Measurements from ENCODE around the gene MAN1C1.

MAN1C1 gene

DNA sequence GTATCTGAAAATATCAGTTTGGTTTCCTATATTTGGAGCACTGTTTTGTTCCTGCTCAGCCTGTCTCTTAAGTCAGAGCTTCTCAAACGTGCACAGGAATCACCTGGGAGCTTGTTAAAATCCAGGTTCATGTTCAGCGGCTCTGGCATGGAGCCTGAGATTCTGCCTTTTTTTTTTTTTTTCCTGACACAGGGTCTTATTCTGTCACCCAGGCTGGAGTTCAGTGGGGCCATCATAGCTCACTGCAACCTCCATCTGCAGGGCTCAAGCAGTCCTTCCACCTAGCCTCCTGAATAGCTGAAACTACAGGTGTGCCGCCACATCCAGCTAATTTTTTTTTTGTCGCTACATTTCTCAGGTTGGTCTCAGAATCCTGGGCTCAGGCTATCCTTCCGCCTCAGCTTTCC lies 171.2 kb downstream of the MAN1C1 start:
- no peak for DNase-seq

DNA sequence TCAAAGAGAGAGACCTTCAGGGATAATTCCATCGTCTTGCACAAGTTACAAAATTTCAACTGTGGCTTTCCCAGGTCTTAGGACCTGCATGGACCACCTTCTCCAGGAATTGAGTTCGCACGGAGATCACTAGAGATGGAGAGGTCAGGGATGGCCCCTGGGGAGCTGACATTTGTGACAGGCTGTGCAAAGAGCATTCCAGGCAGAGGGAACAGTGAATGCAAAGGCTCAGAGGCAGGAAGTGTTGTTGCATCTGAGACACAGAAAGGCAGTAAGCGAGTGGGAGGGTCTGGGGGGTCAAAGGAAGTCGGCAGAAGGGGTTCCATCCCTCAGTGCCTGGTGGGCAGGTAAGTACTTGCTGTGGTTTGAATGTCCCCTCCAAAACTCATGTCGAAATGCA lies 173.9 kb downstream of the MAN1C1 start:
- no peak for DNase-seq

DNA sequence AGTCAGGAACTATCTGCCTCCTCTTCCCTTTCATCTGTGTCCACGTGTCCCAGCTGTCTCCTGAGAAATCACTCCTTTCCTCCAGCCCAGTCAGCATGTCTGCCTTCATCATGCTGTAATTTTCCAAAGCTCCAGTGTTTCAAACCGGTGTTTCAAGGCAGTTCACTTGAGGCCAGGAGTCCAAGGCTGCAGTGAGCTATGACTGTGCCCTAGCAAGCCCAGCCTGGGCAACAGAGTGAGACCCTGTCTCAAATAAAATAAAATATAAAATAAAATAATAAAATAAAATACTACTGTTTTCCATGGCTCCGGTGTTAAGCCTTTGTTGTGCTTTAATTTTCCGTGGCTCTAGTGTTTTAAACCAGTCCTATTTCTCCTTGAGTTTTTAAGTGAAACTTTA lies 175.5 kb downstream of the MAN1C1 start:
- no peak for DNase-seq

DNA sequence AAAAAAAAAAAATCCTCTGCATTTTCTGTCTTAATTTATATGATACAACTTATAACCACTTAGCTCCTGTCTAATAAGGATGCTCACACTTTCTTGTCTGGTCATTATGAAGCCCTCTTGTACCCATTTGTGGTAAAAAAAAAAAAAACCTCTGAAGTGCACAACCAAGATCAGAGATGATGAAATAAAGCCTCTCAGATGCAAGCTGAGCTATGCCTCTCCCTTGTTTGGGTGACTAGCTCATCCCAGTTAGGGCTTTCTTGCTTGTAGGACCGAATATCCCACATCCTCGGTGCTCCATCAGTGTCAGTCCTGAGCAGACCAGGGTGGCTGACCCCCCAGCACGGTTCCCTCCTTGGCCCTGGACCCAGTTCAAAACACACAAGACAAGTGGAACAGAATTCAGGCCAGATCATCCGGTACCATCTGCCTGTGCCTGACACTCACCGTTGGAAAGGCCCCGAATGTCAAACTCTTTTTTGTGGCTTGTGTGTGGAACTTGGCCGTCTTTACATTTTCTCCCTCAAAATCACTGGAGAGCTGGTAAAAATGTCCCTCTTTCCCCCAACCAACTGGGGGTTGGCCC lies 177.1 kb downstream of the MAN1C1 start:
- no peak for DNase-seq

DNA sequence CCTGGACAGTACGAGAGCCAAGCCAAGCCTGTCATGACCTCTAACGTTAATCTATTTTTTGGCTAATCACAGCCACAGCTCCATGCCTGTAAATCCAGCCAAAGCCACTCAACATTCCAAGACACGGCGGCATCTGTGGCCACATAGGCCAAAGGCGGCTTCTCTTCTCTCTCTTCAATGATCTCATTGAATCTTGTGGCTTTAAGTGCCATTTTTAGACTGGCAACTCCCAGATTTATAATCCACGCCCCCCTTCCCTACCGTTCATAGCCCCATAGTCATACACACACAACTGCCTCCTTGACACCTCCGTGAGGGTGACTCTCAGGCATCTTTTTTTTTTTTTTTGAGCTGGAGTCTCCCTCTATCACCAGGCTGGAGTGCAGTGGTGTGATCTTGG lies 177.7 kb downstream of the MAN1C1 start:
- DNase-seq: no peak

DNA sequence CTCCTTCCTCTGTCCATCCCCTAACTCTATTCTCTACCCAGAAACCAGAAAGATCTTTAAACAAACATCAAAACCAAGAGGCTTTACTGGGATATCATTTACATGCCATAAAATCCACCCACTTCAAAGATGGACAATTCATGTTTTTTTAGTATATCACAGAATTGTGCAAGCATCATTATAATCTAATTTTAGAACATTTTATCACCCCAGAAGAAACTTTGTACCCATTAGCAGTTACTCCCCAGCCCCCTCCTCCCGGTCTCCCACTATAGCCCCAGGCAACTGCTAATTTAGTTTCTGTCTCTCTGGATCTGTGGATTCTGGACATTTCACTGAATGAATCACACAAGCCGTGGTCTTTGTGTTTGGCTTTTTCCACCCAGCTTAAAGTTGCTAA lies 178.6 kb downstream of the MAN1C1 start:
- no peak for DNase-seq

DNA sequence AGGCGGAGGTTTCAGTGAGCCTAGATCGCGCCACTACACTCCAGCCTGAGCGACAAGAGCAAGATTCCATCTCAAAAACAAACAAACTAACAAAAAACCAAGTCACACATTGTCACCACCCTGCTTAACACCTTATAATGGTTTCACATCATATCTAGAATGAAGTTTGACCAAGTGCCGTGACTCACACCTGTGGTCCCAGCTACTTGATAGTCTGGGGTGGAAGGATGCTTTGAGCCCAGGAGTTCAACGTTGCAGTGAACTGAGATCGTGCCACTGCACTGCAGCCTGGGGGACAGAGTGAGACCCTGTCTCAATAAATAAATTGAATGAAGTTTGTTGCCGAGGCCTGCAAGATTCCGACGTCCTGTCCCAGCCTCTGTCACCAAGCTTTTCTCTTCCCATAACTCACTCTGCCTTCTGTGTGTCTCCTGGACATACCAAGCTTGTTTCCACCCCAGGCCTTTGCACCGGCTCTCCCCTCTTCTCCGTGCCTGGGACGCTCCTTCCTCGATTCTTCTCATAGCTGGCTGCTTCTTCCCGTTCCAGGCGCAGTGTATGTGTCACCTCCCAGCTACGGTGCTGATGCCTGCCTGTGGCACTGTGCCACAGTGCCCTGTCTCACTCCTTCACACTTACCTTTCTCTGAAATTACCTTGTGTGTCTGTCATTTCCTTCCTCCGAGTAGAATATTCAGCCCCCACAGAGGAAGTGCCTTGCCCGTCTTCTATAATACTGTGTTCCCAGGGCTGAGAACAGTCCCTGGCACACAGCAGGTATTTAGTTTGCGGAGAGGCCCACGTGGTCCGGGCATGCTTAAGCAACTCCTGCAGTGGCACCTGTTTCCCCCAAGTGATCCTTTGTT lies 179.6 kb downstream of the MAN1C1 start:
- no peak for DNase-seq

DNA sequence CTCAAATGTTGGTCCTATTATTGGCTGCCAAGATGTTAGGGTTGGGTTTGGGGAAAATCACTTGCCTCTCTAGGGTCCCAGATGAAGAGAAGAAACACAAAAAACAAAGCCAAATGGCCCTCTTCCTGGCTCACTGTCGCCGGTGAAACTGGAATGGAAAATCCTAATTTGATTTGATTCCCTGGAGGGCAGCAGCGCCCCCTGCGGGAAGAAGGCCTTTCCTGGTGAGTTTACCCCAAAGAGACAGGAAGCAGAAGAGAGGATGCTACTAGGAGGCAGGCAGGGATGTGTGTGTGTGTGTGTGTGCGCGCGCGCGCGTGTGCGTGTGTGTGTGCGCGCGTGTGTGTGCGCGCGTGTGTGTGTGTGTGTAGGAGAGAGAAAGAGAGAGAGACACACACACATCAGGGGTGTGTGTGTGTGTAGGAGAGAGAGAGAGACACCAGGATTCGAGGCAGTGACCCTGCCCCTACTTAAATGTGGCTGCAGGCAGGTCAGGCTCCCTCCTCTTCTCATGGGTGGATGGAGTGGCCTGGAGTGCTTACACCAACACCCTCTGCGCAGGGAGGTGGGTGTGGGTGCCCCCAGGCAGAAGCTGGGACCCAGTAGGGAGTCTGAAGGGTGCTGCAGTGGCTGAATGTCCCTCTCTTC lies 180.3 kb downstream of the MAN1C1 start:
- DNase-seq: peak; percentile 85

DNA sequence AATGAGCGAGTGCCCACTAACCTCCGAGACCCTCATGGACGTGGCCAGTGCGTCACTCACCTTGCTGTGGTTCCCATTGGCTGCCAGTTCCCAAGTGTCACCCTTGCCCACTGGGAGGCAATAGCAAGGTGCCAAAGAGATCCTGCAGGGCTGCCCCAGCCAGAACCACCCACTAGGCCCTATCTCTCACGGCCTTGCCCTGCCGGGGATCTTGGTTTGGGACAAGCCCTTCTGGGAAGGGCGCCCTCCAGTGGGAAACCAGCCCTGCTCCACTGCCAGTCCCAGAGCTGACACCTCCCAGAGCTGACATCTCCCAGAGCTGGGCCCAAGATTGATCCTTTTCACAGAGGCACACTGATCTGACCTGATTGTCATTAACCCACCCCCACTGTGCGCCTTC lies 181.3 kb downstream of the MAN1C1 start:
- DNase-seq: no peak

DNA sequence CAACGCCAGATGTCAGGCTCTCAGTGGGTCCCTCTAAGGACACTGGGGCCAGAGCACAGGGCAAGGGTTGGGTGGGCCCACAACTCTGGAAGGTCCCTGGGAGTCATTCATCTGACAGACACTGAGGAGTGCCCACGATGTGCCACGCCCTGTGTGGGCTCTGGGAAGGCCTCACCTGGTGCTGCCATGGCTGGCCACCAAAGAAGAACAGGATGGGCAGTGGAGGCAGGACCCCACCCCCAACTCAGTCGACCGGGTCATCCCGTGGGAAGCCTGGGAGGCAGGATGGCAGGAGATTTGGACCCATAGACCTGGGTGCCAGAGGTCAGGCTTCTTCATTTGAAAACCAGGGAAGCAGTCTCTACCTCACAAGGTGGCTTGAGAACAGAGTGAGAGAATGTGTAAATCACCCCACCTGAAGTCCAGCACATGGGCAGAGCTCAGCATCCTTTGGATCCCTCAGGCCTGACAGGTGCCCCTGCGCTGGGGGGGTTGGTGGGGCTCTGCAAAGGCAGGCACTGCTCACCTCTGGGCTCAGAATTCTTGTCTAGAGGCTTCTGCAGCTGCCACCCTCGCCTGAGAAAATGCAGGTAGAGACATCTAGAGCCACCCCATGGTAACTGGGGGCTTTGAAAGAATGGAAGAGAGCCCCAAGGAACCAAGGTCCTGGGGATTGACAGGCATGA lies 182.2 kb downstream of the MAN1C1 start:
- no peak for DNase-seq

DNA sequence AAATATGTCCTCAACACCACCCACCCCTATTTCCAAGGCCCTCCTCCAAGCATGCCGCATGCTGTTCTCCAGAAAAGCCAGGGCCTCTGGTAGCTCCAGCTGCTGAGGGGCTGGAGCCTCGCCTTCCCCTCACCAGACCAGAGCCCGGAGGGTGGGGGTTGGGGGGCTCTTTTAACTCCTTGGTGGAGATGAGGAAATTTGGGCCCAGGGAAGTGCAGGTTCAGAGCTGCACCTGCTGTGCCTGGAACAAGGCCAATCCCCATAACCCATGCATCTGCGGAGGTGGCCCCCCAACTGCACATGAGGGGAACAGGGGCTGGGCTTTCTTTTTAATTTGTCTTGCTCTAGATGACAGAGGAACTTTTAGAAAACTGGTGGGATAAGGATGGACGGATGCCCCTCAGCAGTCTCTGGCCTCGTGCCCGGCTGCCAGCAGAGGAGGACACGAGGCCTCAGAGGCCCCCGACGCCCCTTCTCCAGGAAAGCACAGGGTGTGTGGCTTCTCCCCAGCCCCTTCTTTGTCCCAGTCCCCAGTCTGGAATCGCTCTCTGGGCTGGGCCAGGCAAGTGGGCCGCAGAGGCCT lies 182.9 kb downstream of the MAN1C1 start:
- DNase-seq: no peak

DNA sequence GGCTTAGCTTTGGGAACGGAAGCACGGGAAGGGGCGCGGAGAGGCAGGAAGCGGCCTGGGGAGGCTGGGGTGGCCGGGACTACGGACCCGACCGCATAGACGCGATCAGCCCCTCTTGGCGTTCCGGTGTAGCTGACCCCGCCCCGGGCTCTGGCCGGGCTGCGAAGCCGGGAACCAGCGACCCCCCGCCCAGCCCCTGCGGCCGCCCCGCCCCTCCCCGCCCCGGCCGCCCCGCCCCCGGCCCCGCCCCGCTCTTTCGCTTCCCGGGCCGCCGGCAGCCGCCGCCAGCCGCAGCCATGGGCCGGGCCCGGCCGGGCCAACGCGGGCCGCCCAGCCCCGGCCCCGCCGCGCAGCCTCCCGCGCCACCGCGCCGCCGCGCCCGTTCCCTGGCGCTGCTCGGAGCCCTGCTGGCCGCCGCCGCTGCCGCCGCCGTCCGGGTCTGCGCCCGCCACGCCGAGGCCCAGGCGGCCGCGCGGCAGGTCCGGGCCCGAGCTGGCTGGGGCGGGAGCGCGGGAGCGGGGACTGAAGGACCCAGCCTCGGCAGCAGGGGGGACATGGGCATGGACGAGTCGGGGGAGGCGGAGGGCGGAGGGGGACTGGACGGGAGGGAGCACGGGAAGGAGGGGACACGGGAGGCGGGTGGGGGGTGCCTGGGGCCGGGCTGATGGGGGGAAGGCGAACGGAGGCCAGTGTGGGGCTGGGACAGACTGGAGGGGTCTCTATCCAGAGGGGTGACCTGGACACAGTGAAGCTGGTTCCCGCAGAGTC lies 183.5 kb downstream of the MAN1C1 start, which contains the start of gene SELENON:
SELENON (plus strand) TSS at position 259 of the 768 bp plus-strand sequence; CDS start at position 297, 38 bp downstream.
- peak; percentile 53 for DNase-seq

DNA sequence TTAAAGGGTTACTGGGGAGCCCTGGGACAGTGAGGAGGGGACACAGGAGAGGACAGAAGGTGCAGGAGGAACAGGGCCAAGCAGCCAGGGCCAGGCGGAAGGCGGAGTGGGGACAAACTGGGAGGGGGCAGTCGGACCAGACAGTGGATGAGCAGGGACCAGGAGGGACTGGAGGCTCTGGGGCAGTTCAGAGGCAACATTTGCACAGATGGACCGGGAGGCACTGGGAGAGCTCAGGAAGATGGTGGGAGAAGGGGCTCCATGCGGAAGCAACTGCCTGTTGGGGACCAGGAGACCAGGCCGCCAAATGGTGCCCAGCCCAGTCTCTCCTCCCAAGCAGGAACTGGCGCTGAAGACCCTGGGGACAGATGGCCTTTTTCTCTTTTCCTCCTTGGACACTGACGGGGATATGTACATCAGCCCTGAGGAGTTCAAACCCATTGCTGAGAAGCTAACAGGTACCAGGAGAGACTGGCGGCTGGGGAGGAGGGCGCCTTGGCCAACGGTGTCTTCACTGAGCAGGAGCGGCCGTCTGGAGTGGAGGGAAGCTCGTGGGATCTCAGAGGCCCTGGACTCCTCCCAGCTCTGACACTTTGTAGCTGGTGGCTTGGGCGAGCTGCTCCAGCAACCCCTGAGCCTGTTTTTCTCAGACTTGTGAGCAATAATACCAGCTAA lies 184.2 kb downstream of the MAN1C1 start:
- DNase-seq: no peak

DNA sequence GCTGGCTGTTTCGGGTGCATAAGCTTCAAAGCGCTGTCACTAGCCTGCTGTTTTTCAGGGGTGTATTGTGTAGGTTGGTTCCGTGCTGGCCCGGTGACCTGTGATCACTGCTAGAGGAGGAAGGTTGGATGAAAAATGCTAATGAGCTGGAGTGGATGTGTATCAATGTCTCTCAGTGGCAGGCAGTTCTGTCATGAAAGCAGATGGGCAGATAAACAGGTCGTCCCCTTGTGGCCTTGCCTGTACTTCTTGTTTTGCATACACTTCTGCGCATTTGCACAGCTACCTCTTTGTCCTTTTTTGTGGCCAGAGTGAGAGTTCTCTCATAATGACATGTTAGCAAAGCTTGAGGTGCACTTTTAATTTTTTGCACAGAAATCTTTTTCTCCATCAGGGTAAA lies 186.3 kb downstream of the MAN1C1 start:
- DNase-seq: no peak

DNA sequence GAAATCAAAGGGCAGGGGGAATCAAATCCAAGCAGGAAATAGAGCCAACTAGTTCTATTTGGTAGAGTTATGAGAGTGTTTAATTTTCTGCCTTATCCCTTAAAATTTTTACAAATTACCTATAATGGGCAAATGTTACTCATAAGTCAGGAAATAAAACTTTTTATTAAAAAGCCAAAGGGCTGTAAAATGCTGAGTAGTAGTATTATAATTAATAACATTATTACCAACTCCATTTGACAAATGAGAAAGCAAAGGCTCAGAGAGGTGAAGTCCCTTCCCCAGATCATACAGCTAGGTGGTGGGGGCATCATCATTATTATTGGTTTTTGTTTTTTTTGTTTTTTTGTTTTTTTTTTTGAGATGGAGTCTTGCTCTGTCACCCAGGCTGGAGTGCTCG lies 186.8 kb downstream of the MAN1C1 start:
- no peak for DNase-seq

DNA sequence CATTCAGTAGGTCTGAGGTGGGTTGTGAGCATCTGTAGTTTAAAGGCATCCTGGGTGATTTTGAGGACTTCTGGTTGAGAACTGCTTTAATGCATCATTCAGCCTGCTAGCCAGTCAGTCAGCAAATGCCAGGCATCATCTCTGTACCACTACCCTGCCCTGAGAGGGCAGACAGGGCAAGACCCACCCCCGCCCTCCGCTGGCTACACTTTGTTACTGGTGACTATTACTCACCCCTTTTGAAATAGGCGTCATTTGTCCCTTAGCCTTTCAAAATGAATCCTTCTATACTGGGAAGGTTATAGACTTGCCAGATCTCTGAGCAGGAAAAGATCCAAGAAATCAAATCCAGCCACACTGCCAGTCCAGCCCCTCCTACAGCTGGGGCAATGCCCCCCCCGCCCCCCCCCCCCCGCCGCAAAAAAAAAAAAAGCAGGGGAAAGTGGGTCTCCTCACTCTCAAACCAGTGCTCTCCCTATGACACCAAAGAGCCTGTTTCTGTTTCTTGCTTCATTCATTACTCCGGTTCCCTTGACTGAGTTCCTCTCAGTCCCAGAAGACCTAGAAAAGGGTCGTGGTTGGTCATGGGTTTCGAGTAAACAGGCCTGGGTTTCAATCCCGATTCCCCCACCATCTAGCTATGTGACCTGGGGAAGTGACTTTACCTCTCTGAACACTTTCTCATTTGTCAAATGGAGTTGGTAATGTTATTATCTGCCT lies 187.8 kb downstream of the MAN1C1 start:
- DNase-seq: no peak

DNA sequence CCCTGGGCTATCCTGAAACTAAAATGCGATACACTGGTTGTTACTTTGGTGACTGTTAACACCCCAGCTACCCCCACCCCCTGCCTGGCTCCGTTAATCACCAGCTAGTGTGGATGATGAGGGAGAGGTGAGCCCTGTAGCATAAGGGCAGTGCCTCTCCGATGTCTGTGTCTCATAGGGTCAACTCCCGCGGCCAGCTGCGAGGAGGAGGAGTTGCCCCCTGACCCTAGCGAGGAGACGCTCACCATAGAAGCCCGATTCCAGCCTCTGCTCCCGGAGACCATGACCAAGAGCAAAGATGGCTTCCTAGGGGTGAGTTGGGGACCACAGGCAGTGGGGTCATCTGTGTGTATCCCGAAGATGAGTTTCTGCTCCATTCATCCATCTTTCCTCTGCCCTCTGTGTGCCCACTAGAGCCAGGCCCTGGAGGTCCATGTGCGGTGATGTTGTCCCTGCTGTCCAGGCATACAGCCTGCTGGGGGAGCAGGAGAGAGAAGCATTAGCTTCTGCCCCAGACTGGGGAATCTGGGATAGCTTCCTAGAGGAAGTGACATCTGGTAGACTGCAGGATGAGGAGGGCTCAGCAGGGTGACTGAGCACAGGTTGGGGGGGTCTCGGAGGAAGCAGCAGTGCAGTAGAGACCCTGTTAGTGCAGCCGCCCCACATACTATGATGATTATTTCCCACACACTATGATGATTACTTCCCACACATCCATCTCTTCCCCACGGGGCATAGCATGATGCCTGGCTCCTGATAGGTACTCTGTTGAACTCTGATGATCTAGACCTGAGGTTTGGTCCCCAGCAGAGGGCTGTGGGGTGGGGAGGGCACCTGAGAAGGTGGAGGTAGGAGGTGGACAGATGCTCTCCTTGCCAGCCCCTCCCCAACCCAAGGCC lies 188.6 kb downstream of the MAN1C1 start:
- DNase-seq: no peak

DNA sequence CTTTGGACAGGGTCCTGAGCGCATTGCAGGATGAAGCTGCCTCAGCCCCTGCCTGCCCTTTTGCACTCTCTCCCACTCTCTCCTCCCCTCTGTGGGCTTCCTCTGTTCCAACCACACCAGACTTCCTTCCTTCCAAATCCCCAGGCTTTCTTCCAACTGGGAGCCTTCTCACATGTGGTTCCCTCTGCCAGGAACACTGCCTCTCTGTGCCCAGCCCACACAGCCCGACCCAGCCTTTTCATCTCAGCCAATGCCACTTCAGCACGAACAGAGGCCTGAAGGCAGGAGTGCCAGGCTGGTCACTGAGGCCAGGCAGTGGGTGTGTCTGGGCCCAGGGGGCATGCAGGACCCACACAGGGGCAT lies 189.3 kb downstream of the MAN1C1 start:
- DNase-seq: no peak

DNA sequence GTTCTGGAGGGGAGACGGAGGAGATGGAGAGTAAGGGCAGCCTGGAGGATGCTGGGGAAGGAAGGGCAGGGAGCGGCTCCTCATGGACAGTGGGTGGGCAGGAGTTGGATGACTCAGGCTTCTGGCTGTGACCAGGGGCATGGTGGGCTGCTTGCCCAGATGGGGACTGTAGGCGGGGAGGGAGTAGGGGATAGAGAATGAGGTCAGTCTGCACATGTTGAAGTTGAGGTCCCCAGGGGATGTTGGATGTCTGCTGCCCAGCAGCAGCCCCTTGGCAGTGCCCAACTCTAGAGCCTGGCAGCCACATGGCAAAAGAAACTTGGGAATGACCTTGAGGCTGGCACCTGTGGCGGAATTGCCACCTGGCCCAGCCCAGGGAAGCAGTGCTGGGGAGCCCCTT lies 189.8 kb downstream of the MAN1C1 start:
- DNase-seq: no peak

Data from NCI-H2227 treated with DMSO at 0.1 percent for 48 hours (cell line).